ENCODE measurements around the gene DMD.

DNA sequence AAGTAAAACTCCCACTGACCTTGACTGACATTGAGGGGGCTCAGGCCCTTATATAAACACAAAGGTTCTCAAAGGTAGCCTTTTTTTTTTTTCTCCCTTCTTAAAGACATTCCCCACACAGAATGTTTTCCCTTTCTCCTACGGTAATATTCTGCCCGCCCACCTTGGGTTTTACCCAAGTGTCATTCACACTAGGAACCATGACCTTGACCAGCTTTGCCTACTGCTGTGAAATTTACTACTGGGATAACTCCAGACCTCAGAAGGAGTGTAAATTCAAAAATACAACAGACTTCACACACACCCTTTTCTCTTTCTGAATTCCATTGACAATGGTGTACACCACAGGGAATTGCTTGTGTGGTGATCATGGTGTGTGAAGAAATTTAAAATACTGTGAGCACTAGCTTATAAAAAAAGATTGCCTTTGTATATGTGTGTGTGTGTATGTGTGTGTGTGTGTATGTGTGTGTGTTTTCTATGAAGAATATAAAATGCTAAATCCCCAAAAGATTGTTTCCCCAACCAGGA lies 1550.0 kb downstream of the DMD start:
- TF ChIP-seq POLR2A (IDR thresholded peaks at IDR 0.05) (no peak), CTCF (IDR thresholded peaks at IDR 0.05) (no peak)
